Ovary (tissue), 3 donors: ENCODE results near the gene PSRC1.

Source experiments
- CTCF ChIP-seq, 3 donors: fragments of 450-650 bp in 2 of 3; fragments of 200-600 bp in 1 of 3; IDR thresholded peaks; one replicate each; pipeline versions ENCODE4 v1.5.1 to v1.8.0; 2016 to 2022; ENCODE audit warnings: antibody characterized with exemption in 3 of 3, mild to moderate bottlenecking in 1 of 3
- POLR2A ChIP-seq: fragments of 450-650 bp; IDR thresholded peaks from one replicate; pipeline ENCODE4 v1.6.1; 2017; ENCODE audit warnings: antibody characterized with exemption, mild to moderate bottlenecking, moderate library complexity
- donor health status: DM: no; HTN: no; CAD: no.

GRCh38 chr1:109255678-109256077 is 27.3 kb downstream of the PSRC1 start:
- TF ChIP-seq CTCF (IDR thresholded peaks at IDR 0.05) (no peak), POLR2A (no peak)
